ENCODE measurements around the gene MAGI3. TPM values are rescaled to one million over a fixed set of nuclear protein-coding genes. Genes with fewer than 3 reads are reported as not detected.
"Not testable (repeated sequence)": the region's sequence is repeated elsewhere in the genome, so short reads cannot be mapped to it uniquely, and the experiment has no call there.

The MAGI3 gene
- total RNA-seq, 1 donor: 7.3 TPM

GRCh38 chr1:113409363-113409762 lies 19.0 kb downstream of the MAGI3 start:
- no peak for TF ChIP-seq CTCF (IDR thresholded peaks at IDR 0.05; ENCODE audit: insufficient read depth, low read depth, low read length)
- H3K4me3 ChIP-seq (ENCODE audit: low read depth, low read length): no peak overlapping the region
- DNase-seq (ENCODE audit: low read depth): no peak

- not testable (repeated sequence) for DNase-seq (ENCODE audit: low read depth); H3K4me3 ChIP-seq (ENCODE audit: low read depth, low read length)
These were observed 21.7 kb downstream of the MAGI3 start for GRCh38 chr1:113412020-113412419.

GRCh38 chr1:113415310-113416070 lies 25.2 kb downstream of the MAGI3 start:
- no peak overlapping the region for H3K4me3 ChIP-seq (ENCODE audit: low read depth, low read length)
- DNase-seq (ENCODE audit: low read depth): no peak
- no peak for TF ChIP-seq CTCF (IDR thresholded peaks at IDR 0.05; ENCODE audit: insufficient read depth, low read depth, low read length)

GRCh38 chr1:113416071-113416470 lies 25.8 kb downstream of the MAGI3 start:
- H3K4me3 ChIP-seq (ENCODE audit: low read depth, low read length); DNase-seq (ENCODE audit: low read depth): not testable (repeated sequence)

- H3K4me3 ChIP-seq (ENCODE audit: low read depth, low read length): no peak overlapping the region
- DNase-seq (ENCODE audit: low read depth): no peak
- no peak for TF ChIP-seq CTCF (IDR thresholded peaks at IDR 0.05; ENCODE audit: insufficient read depth, low read depth, low read length)
These were observed 26.2 kb downstream of the MAGI3 start for GRCh38 chr1:113416496-113416895.

GRCh38 chr1:113422315-113423068 lies 32.2 kb downstream of the MAGI3 start:
- no peak for TF ChIP-seq CTCF (IDR thresholded peaks at IDR 0.05; ENCODE audit: insufficient read depth, low read depth, low read length)
- no peak for DNase-seq (ENCODE audit: low read depth)
- H3K4me3 ChIP-seq (ENCODE audit: low read depth, low read length): no peak overlapping the region

GRCh38 chr1:113423826-113424225 lies 33.5 kb downstream of the MAGI3 start:
- no peak overlapping the region for H3K4me3 ChIP-seq (ENCODE audit: low read depth, low read length)
- no peak for TF ChIP-seq CTCF (IDR thresholded peaks at IDR 0.05; ENCODE audit: insufficient read depth, low read depth, low read length)
- no peak for DNase-seq (ENCODE audit: low read depth)
